ENCODE results near the gene ASCC1. TPM values are rescaled to one million over a fixed set of nuclear protein-coding genes. Genes with fewer than 3 reads are reported as not detected.

Gene ASCC1
- total and polyA plus RNA-seq, 7 donors = 15.3 to 53.7 (median 21.5) TPM

DNA sequence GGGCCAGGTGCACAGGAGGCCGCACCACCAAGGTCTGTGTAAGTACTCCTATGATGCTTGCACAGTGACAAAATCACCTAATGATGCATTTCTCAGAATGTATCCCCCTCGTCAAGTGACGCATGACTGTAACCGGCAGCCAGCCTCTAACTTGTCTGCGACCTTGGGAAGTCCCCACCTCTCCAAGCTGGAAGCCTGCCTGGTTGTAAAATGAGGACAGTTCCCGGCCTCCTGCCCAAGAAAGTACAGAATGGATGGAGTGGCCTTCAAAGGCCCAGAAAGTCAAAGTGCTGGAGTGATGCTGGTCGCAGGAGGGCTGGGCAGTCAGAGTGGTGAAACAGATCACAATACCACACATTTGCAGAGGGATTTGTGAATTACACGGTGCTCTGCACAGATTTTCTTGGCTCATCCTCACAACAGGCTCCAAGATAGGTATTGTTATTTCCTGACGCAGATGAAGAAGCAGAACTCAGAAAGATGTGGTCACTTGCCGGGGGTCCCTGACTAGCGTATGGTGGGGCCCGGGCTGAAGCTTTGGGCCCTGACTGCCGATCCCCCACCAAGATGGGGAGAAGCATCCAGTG lies 150.5 kb downstream of the ASCC1 start:
- H3K4me3 ChIP-seq = no peak overlapping the region
- no peaks in the 10 kb centered on the region for H3K27me3 ChIP-seq
- H3K9me3 ChIP-seq = no peaks in the 10 kb centered on the region
- H3K4me1 ChIP-seq = peaks cover 0 to 9% (median 0%) of the 10 kb centered on the region in 4 donors
- intact Hi-C loops (cut with DNase I) = no loop called here
- H3K36me3 ChIP-seq = no peaks in the 10 kb centered on the region
- no peak for TF ChIP-seq EP300 (IDR thresholded peaks at IDR 0.05)
- TF ChIP-seq POLR2A (IDR thresholded peaks at IDR 0.05) = no peak
- no peak for TF ChIP-seq POLR2AphosphoS5 (IDR thresholded peaks at IDR 0.05)
- TF ChIP-seq, protein P1, sequence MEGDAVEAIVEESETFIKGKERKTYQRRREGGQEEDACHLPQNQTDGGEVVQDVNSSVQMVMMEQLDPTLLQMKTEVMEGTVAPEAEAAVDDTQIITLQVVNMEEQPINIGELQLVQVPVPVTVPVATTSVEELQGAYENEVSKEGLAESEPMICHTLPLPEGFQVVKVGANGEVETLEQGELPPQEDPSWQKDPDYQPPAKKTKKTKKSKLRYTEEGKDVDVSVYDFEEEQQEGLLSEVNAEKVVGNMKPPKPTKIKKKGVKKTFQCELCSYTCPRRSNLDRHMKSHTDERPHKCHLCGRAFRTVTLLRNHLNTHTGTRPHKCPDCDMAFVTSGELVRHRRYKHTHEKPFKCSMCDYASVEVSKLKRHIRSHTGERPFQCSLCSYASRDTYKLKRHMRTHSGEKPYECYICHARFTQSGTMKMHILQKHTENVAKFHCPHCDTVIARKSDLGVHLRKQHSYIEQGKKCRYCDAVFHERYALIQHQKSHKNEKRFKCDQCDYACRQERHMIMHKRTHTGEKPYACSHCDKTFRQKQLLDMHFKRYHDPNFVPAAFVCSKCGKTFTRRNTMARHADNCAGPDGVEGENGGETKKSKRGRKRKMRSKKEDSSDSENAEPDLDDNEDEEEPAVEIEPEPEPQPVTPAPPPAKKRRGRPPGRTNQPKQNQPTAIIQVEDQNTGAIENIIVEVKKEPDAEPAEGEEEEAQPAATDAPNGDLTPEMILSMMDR (IDR thresholded peaks at IDR 0.05) = no peak
- H3K27ac ChIP-seq = no peak overlapping the region
- WGBS, 2 donors = 57 to 78% methylated on average over 13 of the region's 13 CpGs
- no peak for DNase-seq

DNA sequence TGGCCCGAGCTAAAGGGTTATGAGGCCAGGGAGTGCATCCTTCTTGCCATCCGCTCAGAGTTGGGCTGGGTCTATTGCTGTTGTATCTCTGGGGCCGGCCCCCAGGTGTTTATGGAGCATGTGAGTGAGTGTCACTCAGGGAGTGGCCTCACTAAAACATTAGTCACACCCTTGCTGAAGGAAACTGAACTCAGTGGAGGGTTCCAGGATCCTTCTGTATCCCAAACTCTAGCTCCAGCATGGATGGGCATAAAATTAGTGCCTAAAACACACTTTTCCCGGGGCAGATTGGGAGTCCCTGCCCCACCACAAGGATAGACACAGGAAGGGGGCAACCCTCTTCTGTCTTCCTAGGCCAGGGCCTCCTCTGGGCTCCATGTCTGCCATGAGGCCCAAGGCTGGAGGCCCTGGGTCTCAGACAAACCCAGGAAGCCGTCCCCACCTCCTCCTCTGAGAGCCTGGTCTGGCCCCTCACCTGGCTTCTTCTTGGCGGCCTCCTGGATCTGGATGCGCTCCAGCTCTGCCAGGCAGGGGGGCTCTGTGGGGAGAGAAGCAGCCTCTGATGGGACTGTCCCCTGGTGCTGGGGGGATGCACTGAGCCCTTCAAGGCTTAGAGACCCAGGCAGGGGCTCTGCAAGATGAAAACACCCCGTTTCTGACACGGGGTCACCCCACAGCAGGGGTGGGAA lies 152.2 kb downstream of the ASCC1 start:
- Histone ChIP-seq H3K9me3 (no peaks in the 10 kb centered on the region), H3K36me3 (no peaks in the 10 kb centered on the region), H3K4me3 (no peak overlapping the region), H3K4me1 (peaks cover 0 to 9% (median 0%) of the 10 kb centered on the region in 4 donors), H3K27me3 (no peaks in the 10 kb centered on the region), H3K27ac (no peak overlapping the region)
- 58 to 81% methylated on average over 9 of the region's 9 CpGs for WGBS, 2 donors
- intact Hi-C loops (cut with DNase I) = no loop called here
- TF ChIP-seq, protein P1 (IDR thresholded peaks at IDR 0.05) = no peak
- TF ChIP-seq POLR2AphosphoS5 (IDR thresholded peaks at IDR 0.05) = no peak
- TF ChIP-seq POLR2A (IDR thresholded peaks at IDR 0.05) = no peak
- TF ChIP-seq EP300 (IDR thresholded peaks at IDR 0.05) = no peak
- no peak for DNase-seq

DNA sequence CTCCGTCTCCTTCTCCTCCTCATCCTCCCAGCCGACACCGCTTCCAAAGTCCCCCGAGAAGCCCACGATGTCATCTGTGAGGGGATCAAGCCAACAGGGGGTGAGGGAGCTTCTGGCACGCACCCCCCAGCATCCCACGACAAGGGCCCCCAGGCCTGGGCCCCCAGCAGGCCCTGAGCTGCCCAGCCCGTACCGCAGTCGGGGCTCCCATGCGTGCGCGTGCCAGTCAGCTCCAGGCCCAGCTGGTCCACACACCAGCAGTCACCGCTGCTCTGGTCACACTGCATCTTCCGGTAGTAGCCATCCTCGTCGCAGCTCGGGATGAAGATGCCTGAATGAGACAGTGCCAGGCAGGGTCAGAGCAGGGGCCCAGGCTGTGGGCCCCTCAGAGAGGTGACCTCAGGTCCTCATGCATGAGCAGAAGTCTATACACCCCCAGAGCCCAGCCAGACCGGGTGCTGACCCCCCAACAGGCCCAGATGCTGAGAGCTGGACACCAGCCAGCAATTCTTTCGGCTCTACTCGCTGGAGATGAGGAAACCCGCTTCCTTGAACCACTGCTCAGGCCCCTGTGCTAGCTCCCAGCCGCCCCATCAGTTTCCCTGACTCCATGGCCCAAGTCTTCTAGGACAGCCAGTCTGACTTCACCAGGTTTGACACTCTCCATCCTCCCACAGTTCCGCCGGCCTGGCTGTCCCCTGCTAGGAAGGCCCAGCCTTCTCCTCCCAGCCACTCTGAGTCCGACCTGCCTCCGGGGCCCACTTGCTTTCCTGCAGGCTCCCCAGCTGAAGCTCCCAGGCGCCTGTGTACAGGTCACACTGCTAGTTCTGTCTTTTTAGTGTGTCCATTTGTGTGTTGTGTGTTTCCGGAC lies 153.0 kb downstream of the ASCC1 start:
- Histone ChIP-seq H3K27me3 (no peaks in the 10 kb centered on the region), H3K4me3 (no peak overlapping the region), H3K27ac (no peak overlapping the region), H3K4me1 (peaks cover 0 to 7% (median 0%) of the 10 kb centered on the region in 4 donors), H3K9me3 (no peaks in the 10 kb centered on the region), H3K36me3 (no peaks in the 10 kb centered on the region)
- DNase-seq = no peak
- 91 to 93% methylated on average over 29 of the region's 29 CpGs for WGBS, 2 donors
- TF ChIP-seq POLR2A (IDR thresholded peaks at IDR 0.05) (no peak), EP300 (IDR thresholded peaks at IDR 0.05) (no peak), POLR2AphosphoS5 (IDR thresholded peaks at IDR 0.05) (no peak)
- TF ChIP-seq, protein P1 (IDR thresholded peaks at IDR 0.05) = no peak
- intact Hi-C loops (cut with DNase I) = no loop called here

DNA sequence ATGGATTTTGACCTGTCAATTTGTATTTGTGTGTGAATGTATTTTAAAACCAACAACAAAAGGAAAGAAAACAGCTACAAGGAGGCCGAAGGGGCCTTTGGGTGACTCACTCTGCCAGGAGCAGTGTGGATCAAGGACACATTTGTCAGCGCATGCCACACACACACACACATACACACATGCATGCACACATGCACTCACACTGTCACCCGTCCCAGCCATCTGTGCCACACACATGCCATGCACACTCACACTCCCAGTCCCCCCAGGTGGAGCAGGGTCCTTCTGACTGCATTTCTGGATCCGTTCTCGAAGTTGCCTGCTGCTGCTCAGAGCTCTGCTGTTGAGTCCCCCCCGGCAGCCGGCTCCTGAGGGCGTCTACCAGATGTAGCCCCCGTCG lies 153.7 kb downstream of the ASCC1 start:
- Histone ChIP-seq H3K9me3 (no peaks in the 10 kb centered on the region), H3K27ac (no peak overlapping the region), H3K4me3 (no peak overlapping the region), H3K27me3 (no peaks in the 10 kb centered on the region), H3K4me1 (peaks cover 0 to under 1% (median 0%) of the 10 kb centered on the region in 4 donors), H3K36me3 (no peaks in the 10 kb centered on the region)
- intact Hi-C loops (cut with DNase I) = no loop called here
- no peak for DNase-seq
- TF ChIP-seq, protein P1 (IDR thresholded peaks at IDR 0.05) = no peak
- TF ChIP-seq POLR2A (IDR thresholded peaks at IDR 0.05) = no peak
- no peak for TF ChIP-seq EP300 (IDR thresholded peaks at IDR 0.05)
- TF ChIP-seq POLR2AphosphoS5 (IDR thresholded peaks at IDR 0.05) = no peak
- WGBS, 2 donors = 94 to 95% methylated on average over 10 of the region's 10 CpGs

Data from sigmoid colon (tissue), 7 donors.